ENCODE measurements around the gene HPD. TPM values are rescaled to one million over a fixed set of nuclear protein-coding genes. Genes with fewer than 3 reads are reported as not detected.
A peak's percentile ranks its signal among the peaks of the same experiment; 100 is the strongest.

The HPD gene
- total RNA-seq, 4 donors from 2014 or later, result 2.0 to 5.0 (median 2.0) TPM; not detected in 1

DNA sequence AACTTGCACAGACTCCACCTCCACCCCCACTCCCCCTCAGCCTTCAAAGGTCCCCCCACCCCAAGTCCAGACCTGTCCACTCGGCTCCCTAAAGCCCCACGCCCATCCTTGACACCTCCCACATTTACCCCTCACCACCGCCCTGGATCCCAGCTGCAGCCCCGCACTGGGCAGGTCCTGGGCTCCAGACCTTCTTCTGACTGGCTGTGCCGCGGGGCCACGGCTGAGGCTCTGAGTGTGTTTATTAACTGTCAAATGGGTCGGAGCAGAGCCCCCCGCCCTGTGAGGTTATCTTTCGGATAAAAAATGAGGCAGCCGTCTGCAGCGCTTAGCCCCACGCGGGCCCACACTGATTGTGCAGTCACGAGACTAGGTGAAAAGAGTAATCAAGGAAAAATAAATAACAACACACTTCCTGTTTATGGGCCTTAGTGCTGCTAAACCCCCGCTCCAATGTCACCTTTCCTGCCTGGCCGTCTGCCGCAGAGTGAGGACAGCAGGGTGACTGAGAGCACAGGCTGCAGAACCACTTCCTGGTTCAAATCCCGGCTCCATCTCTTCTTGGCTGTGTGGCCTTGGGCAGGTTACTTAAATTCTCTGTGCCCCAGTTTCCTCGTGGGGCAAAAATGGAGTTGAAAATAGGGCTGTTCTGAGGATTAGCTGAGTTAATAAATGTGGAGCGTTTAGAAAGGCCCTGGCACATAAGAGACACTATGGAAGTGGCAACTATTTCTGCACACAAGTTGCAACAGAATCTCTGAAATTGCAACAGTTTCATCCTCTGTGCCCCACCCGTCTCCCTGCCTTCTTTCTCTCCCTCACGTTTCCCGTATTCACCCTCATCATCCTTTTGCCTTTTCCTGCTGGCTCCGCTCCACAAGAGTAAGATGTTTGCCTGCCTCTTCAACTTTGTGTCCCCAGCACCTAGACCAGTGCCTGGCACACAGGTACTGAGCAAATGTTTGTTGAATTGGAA is 45.5 kb downstream of the HPD start:
- intact Hi-C loops (cut with DNase I; ENCODE audit: low total_unique reads) (loop anchor here (1.0 kb wide), 2 partner anchors 18 to 37 kb away; no protein-coding TSS in a partner anchor), in situ Hi-C loops (cut with MboI; ENCODE audit: low sequenced_read_pairs in 4 of 4) (no loop called here)
- no peak for ATAC-seq
- Histone ChIP-seq H3K4me1 (peaks cover 25 to 32% of the 10 kb centered on the region in 2 donors), H3K36me3 (peaks cover 5 to 62% of the 10 kb centered on the region in 2 donors), H3K27me3 (no peaks in the 10 kb centered on the region), H3K4me3 (peak overlapping the region in 3 of 4 donors; percentile 56 to 71 (median 56)), H3K9me3 (no peaks in the 10 kb centered on the region), H3K27ac (peak overlapping the region; percentile 24 to 89 (median 74))
- DNase-seq, result no peak
- TF ChIP-seq POLR2A (IDR thresholded peaks at IDR 0.05), result no peak
- TF ChIP-seq, protein P1, sequence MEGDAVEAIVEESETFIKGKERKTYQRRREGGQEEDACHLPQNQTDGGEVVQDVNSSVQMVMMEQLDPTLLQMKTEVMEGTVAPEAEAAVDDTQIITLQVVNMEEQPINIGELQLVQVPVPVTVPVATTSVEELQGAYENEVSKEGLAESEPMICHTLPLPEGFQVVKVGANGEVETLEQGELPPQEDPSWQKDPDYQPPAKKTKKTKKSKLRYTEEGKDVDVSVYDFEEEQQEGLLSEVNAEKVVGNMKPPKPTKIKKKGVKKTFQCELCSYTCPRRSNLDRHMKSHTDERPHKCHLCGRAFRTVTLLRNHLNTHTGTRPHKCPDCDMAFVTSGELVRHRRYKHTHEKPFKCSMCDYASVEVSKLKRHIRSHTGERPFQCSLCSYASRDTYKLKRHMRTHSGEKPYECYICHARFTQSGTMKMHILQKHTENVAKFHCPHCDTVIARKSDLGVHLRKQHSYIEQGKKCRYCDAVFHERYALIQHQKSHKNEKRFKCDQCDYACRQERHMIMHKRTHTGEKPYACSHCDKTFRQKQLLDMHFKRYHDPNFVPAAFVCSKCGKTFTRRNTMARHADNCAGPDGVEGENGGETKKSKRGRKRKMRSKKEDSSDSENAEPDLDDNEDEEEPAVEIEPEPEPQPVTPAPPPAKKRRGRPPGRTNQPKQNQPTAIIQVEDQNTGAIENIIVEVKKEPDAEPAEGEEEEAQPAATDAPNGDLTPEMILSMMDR (IDR thresholded peaks at IDR 0.05 in 4 of 5, conservative IDR thresholded peaks at IDR 0.05 in 1 of 5), result no peak

DNA sequence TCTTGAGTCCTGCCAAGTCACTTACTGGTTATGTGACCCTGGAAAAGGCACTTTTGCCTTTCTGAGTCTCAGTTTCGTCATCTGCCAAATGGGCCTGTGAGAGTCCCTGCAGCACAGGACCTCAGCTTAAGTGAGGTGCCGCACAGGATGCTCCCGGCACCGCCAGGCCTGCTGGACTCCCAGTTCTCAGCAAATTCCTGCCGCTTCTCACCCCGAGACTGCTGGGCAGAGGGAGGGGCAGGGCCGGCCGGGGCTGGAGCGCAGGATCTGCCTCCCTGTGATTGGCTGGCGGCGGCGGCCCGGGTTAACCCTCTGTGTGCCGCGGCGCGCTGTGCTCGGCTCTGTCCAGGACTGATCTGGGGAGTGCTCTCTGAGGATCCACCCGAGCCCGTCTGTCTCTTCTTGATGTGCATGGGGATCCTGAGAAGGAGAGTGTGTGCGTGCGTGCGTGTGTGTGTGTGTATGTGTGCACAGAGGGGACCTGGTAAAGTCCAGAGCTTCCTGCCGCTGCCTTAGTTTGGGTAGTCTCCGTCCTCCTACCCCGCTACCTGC is 46.3 kb downstream of the HPD start:
- TF ChIP-seq, protein P1 (IDR thresholded peaks at IDR 0.05 in 4 of 5, conservative IDR thresholded peaks at IDR 0.05 in 1 of 5), result peak in 2 of 5 experiments; percentile 1 to 8
- no peak for TF ChIP-seq POLR2A (IDR thresholded peaks at IDR 0.05)
- in situ Hi-C loops (cut with MboI; ENCODE audit: low sequenced_read_pairs in 4 of 4), result no loop called here
- H3K4me3 ChIP-seq, result peak overlapping the region; percentile 56 to 71 (median 56)
- H3K27me3 ChIP-seq, result no peaks in the 10 kb centered on the region
- H3K36me3 ChIP-seq, result peaks cover 0 to 61% of the 10 kb centered on the region in 2 donors
- intact Hi-C loops (cut with DNase I; ENCODE audit: low total_unique reads), result loop anchor here (1.0 kb wide), 2 partner anchors 17 to 36 kb away; no protein-coding TSS in a partner anchor
- H3K4me1 ChIP-seq, result peaks cover 25 to 34% of the 10 kb centered on the region in 2 donors
- ATAC-seq (peak; percentile 49 to 64), DNase-seq (peak in 1 of 2 donors; percentile 48)
- H3K27ac ChIP-seq, result peak overlapping the region; percentile 69 to 89 (median 81)
- no peaks in the 10 kb centered on the region for H3K9me3 ChIP-seq

DNA sequence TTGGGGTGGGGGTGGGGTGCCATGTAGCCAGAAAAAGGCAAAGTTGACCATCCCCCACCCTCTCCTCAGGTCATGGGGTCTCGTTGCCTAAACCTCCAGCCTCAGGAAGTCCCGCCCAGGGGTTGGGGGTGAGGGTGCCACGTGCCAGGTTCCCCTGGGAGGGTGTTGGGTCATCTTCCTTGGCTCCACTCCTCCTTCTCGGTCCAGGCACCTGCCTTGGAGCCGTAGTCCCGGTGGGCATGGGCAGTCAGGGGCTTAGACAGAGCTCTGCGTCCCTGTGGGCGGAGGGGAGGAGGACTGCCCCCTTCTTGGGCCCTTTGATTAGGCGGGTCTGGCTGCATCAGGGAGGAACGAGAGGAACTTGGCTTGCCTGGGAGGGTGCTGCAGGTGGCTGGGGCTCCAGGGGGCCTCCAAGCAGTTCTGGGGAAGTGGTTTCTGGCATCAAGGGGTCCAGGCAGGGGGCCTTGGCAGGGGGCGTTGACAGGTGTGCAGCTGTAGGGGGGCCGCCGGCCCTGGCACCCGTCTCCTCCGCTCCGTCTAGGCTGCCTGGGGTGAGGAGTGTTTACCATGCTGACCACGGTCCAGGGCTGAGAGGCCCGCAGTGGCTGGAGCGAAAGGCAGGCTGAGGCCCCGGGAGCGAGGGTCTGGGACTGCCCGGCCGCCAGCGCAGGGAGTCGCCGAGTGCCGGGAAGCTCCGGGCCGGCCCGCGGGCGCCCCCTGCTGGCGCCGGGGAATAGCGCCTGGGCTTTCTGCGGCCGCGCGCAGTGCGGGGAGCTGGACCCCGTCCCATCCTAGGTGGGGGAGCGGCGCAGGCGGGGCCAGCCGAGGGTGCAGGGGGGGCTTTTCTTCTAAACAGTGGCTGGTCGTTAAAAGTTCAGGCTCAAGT is 47.0 kb downstream of the HPD start:
- Histone ChIP-seq H3K4me1 (peaks cover 30 to 41% of the 10 kb centered on the region in 2 donors), H3K36me3 (peaks cover 0 to 54% of the 10 kb centered on the region in 2 donors), H3K27ac (peak overlapping the region; percentile 69 to 89 (median 81)), H3K27me3 (no peaks in the 10 kb centered on the region), H3K4me3 (peak overlapping the region; percentile 56 to 71 (median 56)), H3K9me3 (no peaks in the 10 kb centered on the region)
- intact Hi-C loops (cut with DNase I; ENCODE audit: low total_unique reads), result loop anchor here (1.0 kb wide), 2 partner anchors 16 to 35 kb away; no protein-coding TSS in a partner anchor
- peak in 1 of 2 donors; percentile 71 for DNase-seq
- in situ Hi-C loops (cut with MboI; ENCODE audit: low sequenced_read_pairs in 4 of 4), result no loop called here
- TF ChIP-seq POLR2A (IDR thresholded peaks at IDR 0.05), result no peak
- TF ChIP-seq, protein P1 (IDR thresholded peaks at IDR 0.05 in 4 of 5, conservative IDR thresholded peaks at IDR 0.05 in 1 of 5), result peak; percentile 87 to 100 (median 100)
- peak; percentile 88 for ATAC-seq

DNA sequence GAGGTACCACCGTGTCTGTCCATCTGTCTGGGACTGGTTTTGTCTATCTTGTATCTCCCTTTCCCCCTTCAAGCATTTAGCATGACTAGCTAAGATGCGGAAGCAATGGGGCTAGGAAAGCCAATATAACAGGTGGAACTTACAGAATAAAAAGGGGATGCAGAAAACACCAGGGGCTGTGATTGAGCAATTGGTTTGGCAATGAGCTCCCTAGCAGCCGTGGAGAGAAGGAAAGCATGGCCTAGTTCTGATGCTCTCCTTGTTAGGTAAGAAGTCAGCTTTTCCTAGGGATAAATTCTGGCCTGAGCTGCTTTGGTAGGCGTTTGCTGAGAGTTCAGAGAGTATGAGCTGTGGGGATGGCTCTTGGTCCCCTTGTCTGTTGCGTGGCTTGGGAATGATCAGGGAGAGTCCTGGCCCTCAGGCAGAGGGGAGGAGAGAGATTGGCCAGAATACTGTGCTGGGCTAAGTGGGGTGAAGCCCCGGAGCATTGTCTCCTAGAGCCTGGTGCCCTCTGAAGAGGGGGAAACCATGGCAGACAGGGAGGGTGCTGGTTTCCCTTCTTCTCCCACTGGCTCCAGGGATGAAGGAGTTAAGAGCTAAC is 47.7 kb downstream of the HPD start:
- DNase-seq, result peak in 1 of 2 donors; percentile 13
- H3K4me1 ChIP-seq, result peaks cover 37 to 48% of the 10 kb centered on the region in 2 donors
- H3K27me3 ChIP-seq, result no peaks in the 10 kb centered on the region
- no peak for ATAC-seq
- no peaks in the 10 kb centered on the region for H3K9me3 ChIP-seq
- H3K36me3 ChIP-seq, result peaks cover 0 to 48% of the 10 kb centered on the region in 2 donors
- H3K27ac ChIP-seq, result peak overlapping the region; percentile 69 to 89 (median 81)
- intact Hi-C loops (cut with DNase I; ENCODE audit: low total_unique reads), result no loop called here
- TF ChIP-seq, protein P1 (IDR thresholded peaks at IDR 0.05 in 4 of 5, conservative IDR thresholded peaks at IDR 0.05 in 1 of 5), result no peak
- TF ChIP-seq POLR2A (IDR thresholded peaks at IDR 0.05), result no peak
- in situ Hi-C loops (cut with MboI; ENCODE audit: low sequenced_read_pairs in 4 of 4), result no loop called here
- peak overlapping the region; percentile 29 to 56 (median 56) for H3K4me3 ChIP-seq
